ENCODE data around the gene ADGB. TPM values are rescaled to one million over a fixed set of nuclear protein-coding genes. Genes with fewer than 3 reads are reported as not detected.

Gene ADGB
- total RNA-seq, 4 donors from 2014 or later = 0.26 to 3.6 (median 0.29) TPM; not detected in 1

DNA sequence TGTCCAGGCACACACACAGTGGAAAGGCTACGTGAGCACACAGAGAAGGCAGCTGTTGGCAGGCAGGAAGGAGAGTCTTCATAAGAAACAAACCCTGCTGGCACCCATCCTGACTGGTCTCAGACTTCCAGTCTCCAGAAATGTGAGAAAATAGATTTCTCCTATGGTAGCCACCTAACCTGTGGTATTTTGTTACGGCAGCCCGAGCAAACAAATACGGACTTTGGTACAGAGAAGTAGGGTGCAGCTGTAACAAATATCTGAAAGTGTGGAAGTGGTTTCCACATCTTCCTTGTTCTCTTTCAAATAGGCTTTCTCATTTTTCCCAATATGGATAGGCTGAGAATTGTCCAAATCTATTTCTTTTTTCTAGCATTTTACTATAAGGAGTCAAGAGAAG, 94.6 kb downstream of the ADGB start:
- TF ChIP-seq POLR2A (IDR thresholded peaks at IDR 0.05) (no peak), POLR2AphosphoS5 (IDR thresholded peaks at IDR 0.05) (no peak), EP300 (IDR thresholded peaks at IDR 0.05) (no peak)
- TF ChIP-seq, protein P1, sequence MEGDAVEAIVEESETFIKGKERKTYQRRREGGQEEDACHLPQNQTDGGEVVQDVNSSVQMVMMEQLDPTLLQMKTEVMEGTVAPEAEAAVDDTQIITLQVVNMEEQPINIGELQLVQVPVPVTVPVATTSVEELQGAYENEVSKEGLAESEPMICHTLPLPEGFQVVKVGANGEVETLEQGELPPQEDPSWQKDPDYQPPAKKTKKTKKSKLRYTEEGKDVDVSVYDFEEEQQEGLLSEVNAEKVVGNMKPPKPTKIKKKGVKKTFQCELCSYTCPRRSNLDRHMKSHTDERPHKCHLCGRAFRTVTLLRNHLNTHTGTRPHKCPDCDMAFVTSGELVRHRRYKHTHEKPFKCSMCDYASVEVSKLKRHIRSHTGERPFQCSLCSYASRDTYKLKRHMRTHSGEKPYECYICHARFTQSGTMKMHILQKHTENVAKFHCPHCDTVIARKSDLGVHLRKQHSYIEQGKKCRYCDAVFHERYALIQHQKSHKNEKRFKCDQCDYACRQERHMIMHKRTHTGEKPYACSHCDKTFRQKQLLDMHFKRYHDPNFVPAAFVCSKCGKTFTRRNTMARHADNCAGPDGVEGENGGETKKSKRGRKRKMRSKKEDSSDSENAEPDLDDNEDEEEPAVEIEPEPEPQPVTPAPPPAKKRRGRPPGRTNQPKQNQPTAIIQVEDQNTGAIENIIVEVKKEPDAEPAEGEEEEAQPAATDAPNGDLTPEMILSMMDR (IDR thresholded peaks at IDR 0.05) = no peak
- Histone ChIP-seq H3K27me3 (no peaks in the 10 kb centered on the region), H3K9me3 (no peaks in the 10 kb centered on the region), H3K36me3 (no peaks in the 10 kb centered on the region), H3K4me3 (no peak overlapping the region), H3K4me1 (no peaks in the 10 kb centered on the region), H3K27ac (no peak overlapping the region)
- DNase-seq (ENCODE audit: low spot score in 2 of 2) = no peak
- 88% methylated on average over 4 of the region's 4 CpGs for WGBS

DNA sequence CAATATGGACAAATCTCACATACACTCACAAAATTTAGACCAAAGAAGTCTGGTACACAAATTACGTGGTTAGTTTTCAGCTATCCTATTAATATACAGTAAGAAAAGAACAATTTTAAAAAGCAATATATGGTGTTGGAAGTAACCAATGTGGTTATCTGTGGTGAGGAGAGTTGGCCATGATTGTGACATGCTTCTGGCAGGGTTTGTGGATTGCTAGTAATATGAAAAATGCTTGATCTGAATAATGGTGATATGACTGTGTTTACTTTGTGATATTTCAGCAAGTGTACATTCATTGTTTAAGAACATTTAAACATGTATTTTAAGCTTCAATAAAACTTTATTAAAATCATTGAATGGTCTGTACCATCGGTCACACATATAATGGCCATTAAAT, 99.1 kb downstream of the ADGB start:
- peaks cover 3% of the 10 kb centered on the region for H3K4me1 ChIP-seq
- 95% methylated on average over 2 of the region's 2 CpGs for WGBS
- no peaks in the 10 kb centered on the region for H3K36me3 ChIP-seq
- H3K4me3 ChIP-seq = no peak overlapping the region
- no peak for DNase-seq (ENCODE audit: low spot score in 2 of 2)
- no peaks in the 10 kb centered on the region for H3K9me3 ChIP-seq
- no peak overlapping the region for H3K27ac ChIP-seq
- TF ChIP-seq, protein P1 (IDR thresholded peaks at IDR 0.05) = no peak
- TF ChIP-seq POLR2A (IDR thresholded peaks at IDR 0.05) = no peak
- no peak for TF ChIP-seq EP300 (IDR thresholded peaks at IDR 0.05)
- TF ChIP-seq POLR2AphosphoS5 (IDR thresholded peaks at IDR 0.05) = no peak
- no peaks in the 10 kb centered on the region for H3K27me3 ChIP-seq

GRCh38 chr6:146700078-146700686, 101.4 kb downstream of the ADGB start:
- H3K9me3 ChIP-seq = no peaks in the 10 kb centered on the region
- DNase-seq (ENCODE audit: low spot score in 2 of 2) = peak; percentile 75 to 82
- no peak overlapping the region for H3K27ac ChIP-seq
- TF ChIP-seq EP300 (IDR thresholded peaks at IDR 0.05) = no peak
- TF ChIP-seq, protein P1 (IDR thresholded peaks at IDR 0.05) = peak; percentile 46 to 53
- no peak overlapping the region for H3K4me3 ChIP-seq
- 27% methylated on average over 6 of the region's 6 CpGs for WGBS
- H3K36me3 ChIP-seq = no peaks in the 10 kb centered on the region
- no peaks in the 10 kb centered on the region for H3K27me3 ChIP-seq
- H3K4me1 ChIP-seq = peaks cover 3% of the 10 kb centered on the region

GRCh38 chr6:146701632-146702031, 102.9 kb downstream of the ADGB start:
- H3K4me1 ChIP-seq = peaks cover 3% of the 10 kb centered on the region
- H3K27me3 ChIP-seq = no peaks in the 10 kb centered on the region
- no peak overlapping the region for H3K4me3 ChIP-seq
- no peaks in the 10 kb centered on the region for H3K9me3 ChIP-seq
- DNase-seq (ENCODE audit: low spot score in 2 of 2) = no peak
- WGBS = 59% methylated on average over 2 of the region's 2 CpGs
- TF ChIP-seq EP300 (IDR thresholded peaks at IDR 0.05) (no peak), POLR2AphosphoS5 (IDR thresholded peaks at IDR 0.05) (no peak), POLR2A (IDR thresholded peaks at IDR 0.05) (no peak)
- TF ChIP-seq, protein P1 (IDR thresholded peaks at IDR 0.05) = no peak
- no peak overlapping the region for H3K27ac ChIP-seq
- no peaks in the 10 kb centered on the region for H3K36me3 ChIP-seq

- DNase-seq (ENCODE audit: low spot score in 2 of 2) = no peak
- TF ChIP-seq POLR2A (IDR thresholded peaks at IDR 0.05) (no peak), POLR2AphosphoS5 (IDR thresholded peaks at IDR 0.05) (no peak), EP300 (IDR thresholded peaks at IDR 0.05) (no peak)
- TF ChIP-seq, protein P1 (IDR thresholded peaks at IDR 0.05) = no peak
Measured at GRCh38 chr6:146709036-146709622, 110.4 kb downstream of the ADGB start.

More at GRCh38 chr6:146709036-146709622, 110.4 kb downstream of the ADGB start:
- no peaks in the 10 kb centered on the region for H3K36me3 ChIP-seq
- 30% methylated on average over 1 of the region's 2 CpGs for WGBS
- no peaks in the 10 kb centered on the region for H3K9me3 ChIP-seq
- no peak overlapping the region for H3K27ac ChIP-seq
- H3K4me1 ChIP-seq = no peaks in the 10 kb centered on the region
- no peak overlapping the region for H3K4me3 ChIP-seq
- H3K27me3 ChIP-seq = no peaks in the 10 kb centered on the region
